ENCODE data around the gene SYS1. TPM values are rescaled to one million over a fixed set of nuclear protein-coding genes. Genes with fewer than 3 reads are reported as not detected.

The SYS1 gene
- total and polyA plus RNA-seq, 2 of the 8 experiments (the other 6 are each of a cell fraction or from before 2014, with no cell fraction given), result 19.6 to 50.8 TPM

GRCh38 chr20:45336530-45337366, 26.2 kb upstream of the SYS1 start (continued):
- TF ChIP-seq BACH1 (IDR thresholded peaks at IDR 0.05; ENCODE audit: low read length) (no peak), BCL11A (IDR thresholded peaks at IDR 0.05; ENCODE audit: low read depth in 2 of 2, low read length in 2 of 2) (no peak), CHD1 (IDR thresholded peaks at IDR 0.05; ENCODE audit: low read depth, low read length) (no peak), ATF2 (IDR thresholded peaks at IDR 0.05; ENCODE audit: low read length) (no peak)

Measured in H1 (cell line).